OCI-LY1 (cell line): Measurements from ENCODE around the gene VTI1B.

Source experiments
- EZH2 ChIP-seq: fragments of 200-600 bp; sonication (generic), shearing (Covaris generic); IDR thresholded peaks from 2 replicates; pipeline ENCODE4 v1.8.0; 2017; ENCODE audit warnings: borderline replicate concordance, mixed run types, mild to moderate bottlenecking, antibody characterized with exemption, low read length, moderate library complexity, mixed read lengths
- TF ChIP-seq, protein P1 (sequence below): fragments of 200-600 bp; sonication (generic), shearing (Covaris generic); IDR thresholded peaks from 2 replicates; pipeline ENCODE4 v1.5.1; 2017; ENCODE audit warnings: mild to moderate bottlenecking, antibody characterized with exemption, low read length, moderate library complexity, mixed read lengths

DNA sequence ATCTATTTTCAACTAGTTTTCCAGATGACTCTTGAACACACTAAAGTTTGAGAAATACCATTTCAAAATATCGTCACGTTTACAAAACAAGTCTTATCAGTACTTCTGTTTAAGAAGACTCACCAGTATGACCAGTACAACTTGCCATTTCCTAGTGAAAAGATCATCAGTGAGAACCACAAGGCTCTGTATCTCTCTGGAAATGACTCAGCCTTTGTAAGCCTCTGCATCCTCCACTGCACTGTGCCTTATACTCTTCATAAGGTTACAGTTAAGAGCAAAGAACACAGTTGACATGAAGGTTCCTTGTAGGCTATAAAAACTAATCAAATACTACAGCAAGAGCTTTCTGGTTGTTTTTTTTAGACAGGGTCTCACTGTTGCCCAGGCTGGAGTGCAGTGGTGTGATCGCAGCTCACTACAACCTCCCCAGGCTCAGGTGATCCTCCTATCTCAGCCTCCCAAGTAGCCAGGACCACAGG, 5.7 kb upstream of the VTI1B start:
- TF ChIP-seq, protein P1, sequence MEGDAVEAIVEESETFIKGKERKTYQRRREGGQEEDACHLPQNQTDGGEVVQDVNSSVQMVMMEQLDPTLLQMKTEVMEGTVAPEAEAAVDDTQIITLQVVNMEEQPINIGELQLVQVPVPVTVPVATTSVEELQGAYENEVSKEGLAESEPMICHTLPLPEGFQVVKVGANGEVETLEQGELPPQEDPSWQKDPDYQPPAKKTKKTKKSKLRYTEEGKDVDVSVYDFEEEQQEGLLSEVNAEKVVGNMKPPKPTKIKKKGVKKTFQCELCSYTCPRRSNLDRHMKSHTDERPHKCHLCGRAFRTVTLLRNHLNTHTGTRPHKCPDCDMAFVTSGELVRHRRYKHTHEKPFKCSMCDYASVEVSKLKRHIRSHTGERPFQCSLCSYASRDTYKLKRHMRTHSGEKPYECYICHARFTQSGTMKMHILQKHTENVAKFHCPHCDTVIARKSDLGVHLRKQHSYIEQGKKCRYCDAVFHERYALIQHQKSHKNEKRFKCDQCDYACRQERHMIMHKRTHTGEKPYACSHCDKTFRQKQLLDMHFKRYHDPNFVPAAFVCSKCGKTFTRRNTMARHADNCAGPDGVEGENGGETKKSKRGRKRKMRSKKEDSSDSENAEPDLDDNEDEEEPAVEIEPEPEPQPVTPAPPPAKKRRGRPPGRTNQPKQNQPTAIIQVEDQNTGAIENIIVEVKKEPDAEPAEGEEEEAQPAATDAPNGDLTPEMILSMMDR: no peak
- no peak for TF ChIP-seq EZH2
